HG02870 (cell line): ENCODE results near the gene TBCK.

Experiments
- ATAC-seq: cut with Tn5 transposase; IDR thresholded peaks from one replicate; pipeline ENCODE4 v1.9.1; 2021; ENCODE audit warnings: mild to moderate bottlenecking, moderate library complexity; ENCODE audit not compliant: unreplicated experiment

Gene TBCK

GRCh38 chr4:106049490-106049889, 266.5 kb downstream of the TBCK start:
- ATAC-seq = no peak

DNA sequence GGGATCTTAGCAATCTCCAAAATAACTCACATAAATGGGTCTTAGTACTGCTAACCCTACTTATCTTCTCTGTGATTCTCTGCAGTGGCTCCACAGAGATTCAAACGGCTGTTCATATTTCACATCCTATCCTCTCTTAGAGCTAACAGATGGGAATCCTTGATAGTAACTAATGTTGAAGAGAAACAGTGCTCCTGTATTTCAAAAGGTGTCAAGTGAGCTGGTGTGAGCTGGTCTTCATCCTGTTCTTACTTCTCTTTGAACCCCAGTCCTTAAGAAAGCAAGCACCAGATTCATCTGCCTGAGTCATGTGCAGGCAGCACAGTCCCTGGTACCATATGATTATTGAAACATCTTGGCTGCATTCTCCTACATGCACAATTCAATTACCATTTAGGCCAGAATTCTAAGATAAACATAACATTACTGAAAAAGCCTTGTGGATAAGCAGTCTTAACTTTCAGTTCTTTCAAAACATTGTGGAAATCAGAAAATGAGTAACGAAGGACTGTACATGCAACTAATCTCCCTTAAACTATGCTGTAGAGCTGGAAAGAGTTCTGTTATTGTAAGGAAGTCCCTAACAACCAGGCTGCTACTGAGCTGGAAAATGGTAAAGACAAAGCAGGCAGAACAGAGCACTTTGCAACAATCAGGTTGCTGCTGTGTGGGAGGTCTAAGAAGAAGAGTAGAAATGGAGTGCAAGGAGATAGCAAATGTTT, 267.6 kb downstream of the TBCK start:
- no peak for ATAC-seq

GRCh38 chr4:106046083-106046482, 269.9 kb downstream of the TBCK start:
- ATAC-seq = no peak

DNA sequence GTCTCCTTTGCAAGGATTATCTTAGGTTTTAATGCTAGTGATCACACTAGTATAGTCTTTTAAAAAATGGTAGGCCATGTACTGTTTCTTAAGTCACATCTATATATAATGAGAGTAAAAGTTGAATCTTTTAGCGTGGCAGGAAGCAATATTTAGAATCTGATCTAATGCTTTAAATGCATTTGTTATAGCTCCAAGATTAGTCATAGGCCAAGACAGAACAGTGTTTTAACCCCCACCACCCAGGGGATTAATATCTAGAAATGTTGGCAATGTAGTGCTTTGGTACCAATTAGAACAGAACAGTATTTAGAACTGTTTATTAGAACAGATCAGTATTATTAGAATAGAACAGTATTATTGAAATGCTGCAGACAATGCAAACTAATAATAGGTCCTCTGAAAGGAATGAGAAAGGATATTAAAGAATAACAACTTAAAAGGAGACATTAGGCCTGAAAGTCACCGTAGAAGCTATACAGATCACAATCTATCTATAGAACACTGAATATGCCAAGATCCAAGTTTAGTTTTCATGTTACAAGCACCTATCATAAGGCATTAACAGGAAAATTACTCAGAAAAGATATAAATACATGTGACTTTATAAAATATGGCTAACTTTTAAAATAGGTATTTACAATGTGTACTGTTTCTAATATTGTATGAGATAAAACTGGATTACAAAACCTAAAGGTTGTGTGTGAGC, 274.6 kb downstream of the TBCK start:
- ATAC-seq = no peak

DNA sequence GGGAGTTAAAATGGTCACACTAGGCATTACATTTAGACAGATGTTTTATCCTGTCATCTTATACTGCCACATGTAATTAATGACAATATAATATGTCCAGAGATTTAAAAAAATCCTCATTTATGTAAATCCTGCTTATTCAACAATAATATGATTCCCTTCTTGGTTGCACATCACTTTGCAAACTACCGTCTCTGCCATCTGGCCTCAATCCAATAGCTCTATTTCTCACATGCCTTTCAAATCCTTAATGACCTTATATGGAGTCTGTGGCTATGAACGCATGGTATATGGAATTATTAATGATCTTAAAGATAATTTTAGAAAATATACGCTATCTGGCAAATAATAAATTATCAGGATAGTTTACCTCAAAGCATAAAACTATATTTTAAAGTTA, 276.2 kb downstream of the TBCK start:
- ATAC-seq = no peak

- ATAC-seq = no peak
Observed at GRCh38 chr4:106038908-106039307, 277.1 kb downstream of the TBCK start.

- ATAC-seq = no peak
Observed at GRCh38 chr4:106038012-106038411, 278.0 kb downstream of the TBCK start.

DNA sequence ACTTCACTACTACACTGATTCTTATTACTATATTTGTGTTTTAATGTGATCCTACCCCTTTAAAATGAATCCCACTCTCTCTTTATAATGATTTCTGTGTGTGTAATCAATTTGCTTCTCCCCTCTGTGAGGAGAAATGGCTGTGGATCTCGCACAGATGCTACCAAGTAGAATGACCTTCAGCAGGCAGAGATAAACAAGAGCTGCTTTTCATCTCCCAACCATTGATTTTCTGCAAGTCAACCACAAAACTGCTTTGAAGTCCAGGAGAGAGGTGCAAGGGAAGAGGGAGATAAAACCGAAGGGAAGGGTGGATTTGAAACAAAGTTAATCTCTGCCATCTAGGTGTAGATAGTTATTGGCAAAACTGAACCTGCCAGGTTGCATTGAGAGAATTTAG, 279.2 kb downstream of the TBCK start:
- no peak for ATAC-seq

GRCh38 chr4:106036334-106036733, 279.7 kb downstream of the TBCK start:
- no peak for ATAC-seq

DNA sequence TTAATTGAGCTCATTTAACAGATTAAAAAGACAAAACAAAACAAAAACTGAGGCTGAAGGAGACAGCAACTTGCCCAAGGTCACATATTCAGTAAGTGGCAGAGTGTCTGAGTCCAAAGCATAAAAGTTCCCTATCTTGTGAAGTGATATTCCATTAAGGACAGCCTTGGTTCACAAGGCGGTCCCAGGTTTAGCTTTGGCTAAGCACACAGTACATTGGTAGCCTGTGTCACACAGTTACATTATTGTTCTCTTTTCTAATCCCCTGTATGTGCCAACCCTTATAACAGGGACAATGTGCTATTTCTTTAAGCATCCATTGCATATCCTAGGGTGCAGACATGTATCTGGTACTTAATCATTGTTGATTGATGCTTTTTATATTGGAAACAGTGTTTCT, 280.8 kb downstream of the TBCK start:
- no peak for ATAC-seq

GRCh38 chr4:106034751-106035150, 281.3 kb downstream of the TBCK start:
- no peak for ATAC-seq

- ATAC-seq = no peak
Observed at GRCh38 chr4:106034220-106034619, 281.8 kb downstream of the TBCK start.

DNA sequence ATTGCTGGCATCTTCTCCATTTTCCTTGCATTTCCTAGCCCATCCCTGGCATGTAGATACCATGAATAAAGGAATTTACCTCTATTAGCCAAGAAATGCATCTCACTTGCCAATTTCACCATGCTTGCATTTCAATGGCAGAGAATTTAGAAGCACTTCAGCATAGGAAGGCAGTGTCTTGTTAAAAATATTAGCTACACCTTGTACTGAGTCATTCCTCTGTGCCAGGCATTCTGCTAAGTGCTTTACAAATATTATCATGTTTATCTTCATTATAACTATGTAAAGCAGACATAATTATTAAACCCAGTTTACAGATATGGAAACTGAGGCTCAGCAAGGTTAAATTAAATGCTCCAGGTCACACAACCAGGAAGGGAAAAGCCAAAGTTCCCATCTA, 282.5 kb downstream of the TBCK start:
- no peak for ATAC-seq

DNA sequence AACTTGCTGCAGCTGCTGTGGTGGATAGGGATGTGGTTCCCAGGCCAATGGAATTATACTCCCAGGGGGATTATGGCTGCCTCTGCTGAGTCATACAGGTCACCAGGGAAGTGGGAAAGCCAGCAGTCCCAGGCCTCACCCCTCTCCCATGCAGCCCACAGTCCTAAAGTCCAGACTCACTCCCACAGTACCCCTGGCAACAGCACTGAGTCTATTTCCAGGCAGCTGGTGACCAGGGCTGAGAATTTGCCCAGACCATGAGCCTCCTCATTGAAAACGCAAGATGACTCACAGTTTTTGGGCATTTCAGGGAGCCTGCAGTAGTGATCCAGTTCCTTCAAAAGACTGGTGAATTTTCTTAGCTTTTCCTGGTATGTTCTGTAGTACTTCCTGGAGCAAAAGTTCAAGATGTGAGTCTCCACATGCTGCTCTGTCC, 283.1 kb downstream of the TBCK start:
- ATAC-seq = no peak

GRCh38 chr4:106022454-106022853, 293.6 kb downstream of the TBCK start:
- ATAC-seq = no peak

GRCh38 chr4:106021737-106022410, 294.1 kb downstream of the TBCK start:
- ATAC-seq = no peak

DNA sequence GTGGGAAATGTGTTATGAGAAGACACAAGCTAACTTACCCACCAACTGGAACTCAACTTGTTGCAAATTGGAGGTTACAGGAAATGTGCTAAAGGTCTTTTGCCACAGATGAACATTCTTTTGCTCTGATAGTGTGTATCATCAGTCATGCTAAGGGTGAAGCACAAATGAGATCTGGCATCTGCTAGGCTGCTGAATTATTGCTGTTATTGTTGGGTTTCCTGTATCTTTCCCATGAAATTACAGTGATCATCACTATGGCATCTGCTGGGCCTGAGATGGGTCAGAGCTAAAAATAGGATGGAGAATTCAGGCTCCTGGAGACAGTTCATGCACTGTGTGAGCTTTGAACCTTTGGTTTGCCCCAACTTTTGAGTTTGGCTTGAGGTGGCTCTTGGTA, 296.2 kb downstream of the TBCK start:
- no peak for ATAC-seq

GRCh38 chr4:106017975-106018374, 298.0 kb downstream of the TBCK start:
- ATAC-seq = no peak

- no peak for ATAC-seq
Observed at GRCh38 chr4:106011387-106011786, 304.6 kb downstream of the TBCK start.

DNA sequence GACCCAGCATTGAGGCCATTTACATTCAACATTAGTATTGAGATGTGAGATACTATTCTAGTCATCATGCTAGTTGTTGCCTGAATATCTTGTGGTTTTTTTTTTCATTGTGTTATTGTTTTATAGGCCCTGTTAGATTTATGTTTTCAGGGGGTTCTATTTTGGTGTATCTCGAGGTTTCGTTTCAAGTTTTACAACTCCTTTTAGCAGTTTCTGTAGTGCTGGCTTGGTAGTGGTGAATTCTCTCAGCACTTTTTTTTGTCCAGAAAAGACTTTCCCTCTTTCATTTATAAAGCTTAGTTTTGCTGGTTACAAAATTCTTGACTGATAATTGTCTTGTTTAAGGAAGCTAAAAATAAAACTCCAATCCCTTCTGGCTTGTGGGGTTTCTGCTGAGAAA, 305.2 kb downstream of the TBCK start:
- ATAC-seq = no peak

- no peak for ATAC-seq
Observed at GRCh38 chr4:106002994-106003393, 313.0 kb downstream of the TBCK start.
